HG03565 (cell line): ENCODE data around the gene HPS3.

Experiments used
- ATAC-seq: cut with Tn5 transposase; IDR thresholded peaks from one replicate; pipeline ENCODE4 v1.9.1; 2021; ENCODE audit warnings: mild to moderate bottlenecking, moderate library complexity; ENCODE audit not compliant: unreplicated experiment

Gene HPS3

GRCh38 chr3:149120051-149120972 is 9.1 kb upstream of the HPS3 start:
- peak; percentile 75 for ATAC-seq

GRCh38 chr3:149122721-149123578 is 6.5 kb upstream of the HPS3 start:
- no peak for ATAC-seq

GRCh38 chr3:149128821-149129220 is 617 bp upstream of the HPS3 start:
- ATAC-seq, result no peak

- ATAC-seq, result no peak
Observed at GRCh38 chr3:149131589-149131988, 2.2 kb downstream of the HPS3 start.

GRCh38 chr3:149134575-149134974 is 5.1 kb downstream of the HPS3 start:
- no peak for ATAC-seq

GRCh38 chr3:149142682-149143081 is 13.2 kb downstream of the HPS3 start:
- no peak for ATAC-seq

- no peak for ATAC-seq
Observed at GRCh38 chr3:149145356-149145755, 15.9 kb downstream of the HPS3 start.

- peak; percentile 72 for ATAC-seq
Observed at GRCh38 chr3:149145974-149146373, 16.5 kb downstream of the HPS3 start.

GRCh38 chr3:149150436-149150835 is 21.0 kb downstream of the HPS3 start:
- ATAC-seq, result no peak

GRCh38 chr3:149151843-149152242 is 22.4 kb downstream of the HPS3 start:
- ATAC-seq, result no peak

- ATAC-seq, result peak; percentile 97
Observed at GRCh38 chr3:149152420-149152819, 23.0 kb downstream of the HPS3 start.

GRCh38 chr3:149153402-149153801 is 24.0 kb downstream of the HPS3 start:
- ATAC-seq, result no peak

GRCh38 chr3:149160754-149161300 is 31.4 kb downstream of the HPS3 start:
- ATAC-seq, result no peak

- ATAC-seq, result no peak
Observed at GRCh38 chr3:149162007-149162406, 32.6 kb downstream of the HPS3 start.

GRCh38 chr3:149163066-149163465 is 33.6 kb downstream of the HPS3 start:
- ATAC-seq, result no peak

- ATAC-seq, result no peak
Observed at GRCh38 chr3:149167898-149168297, 38.5 kb downstream of the HPS3 start.

- ATAC-seq, result no peak
Observed at GRCh38 chr3:149170672-149171071, 41.2 kb downstream of the HPS3 start.

GRCh38 chr3:149174901-149175300 is 45.5 kb downstream of the HPS3 start:
- peak; percentile 97 for ATAC-seq

- ATAC-seq, result no peak
Observed at GRCh38 chr3:149177122-149177521, 47.7 kb downstream of the HPS3 start.

- no peak for ATAC-seq
Observed at GRCh38 chr3:149179220-149179619, 49.8 kb downstream of the HPS3 start.

- ATAC-seq, result no peak
Observed at GRCh38 chr3:149180057-149180573, 50.7 kb downstream of the HPS3 start.
